ENCODE measurements around the gene LRRC42.

- TF ChIP-seq CTCF (IDR thresholded peaks at IDR 0.05; ENCODE audit: low read depth, low read length) (peak; percentile 61), EZH2phosphoT487 (IDR thresholded peaks at IDR 0.05; ENCODE audit: low read depth) (no peak)
Observed at GRCh38 chr1:53949023-53949990, 3.2 kb downstream of the LRRC42 start.
